GM23248 (cell line): ENCODE measurements around the gene TAB3. TPM values are rescaled to one million over a fixed set of nuclear protein-coding genes. Genes with fewer than 3 reads are reported as not detected.
A peak's percentile ranks its signal among the peaks of the same experiment; 100 is the strongest.

ENCODE experiments used
- DNase-seq: peaks from one replicate; pipeline ENCODE4 v3.0.0-alpha.2; 2015
- H2AFZ ChIP-seq: fragments of 200-600 bp; sonication (generic); 2 replicates; pipeline ENCODE4 v1.6.1; 2016; ENCODE audit warnings: antibody characterized with exemption
- H3F3A ChIP-seq: fragments of 200-600 bp; sonication (generic); 2 replicates; pipeline ENCODE4 v1.6.1; 2016; ENCODE audit warnings: mild to moderate bottlenecking, antibody characterized with exemption, mixed run types; ENCODE audit not compliant: insufficient read depth
- H3K27ac ChIP-seq: fragments of 200-600 bp; sonication (generic); 2 replicates; pipeline ENCODE4 v1.5.1; 2016; ENCODE audit warnings: mild to moderate bottlenecking
- H3K27me3 ChIP-seq: fragments of 200-600 bp; sonication (generic); replicated peaks from 2 replicates; pipeline ENCODE4 v1.6.1; 2016; ENCODE audit warnings: mild to moderate bottlenecking; ENCODE audit not compliant: insufficient read depth
- H3K36me3 ChIP-seq: fragments of 200-600 bp; sonication (generic); 2 replicates; pipeline ENCODE4 v1.6.1; 2016; ENCODE audit warnings: low read depth, mild to moderate bottlenecking
- H3K4me1 ChIP-seq: fragments of 200-600 bp; sonication (generic); 2 replicates; pipeline ENCODE4 v1.6.1; 2016; ENCODE audit warnings: mild to moderate bottlenecking; ENCODE audit not compliant: insufficient read depth
- H3K4me2 ChIP-seq: fragments of 200-600 bp; sonication (generic); one replicate; pipeline ENCODE4 v1.6.1; 2016; ENCODE audit warnings: mild to moderate bottlenecking; ENCODE audit not compliant: unreplicated experiment
- H3K4me3 ChIP-seq: fragments of 200-600 bp; sonication (generic); 2 replicates; pipeline ENCODE4 v1.5.1; 2016; ENCODE audit warnings: mild to moderate bottlenecking
- H3K79me2 ChIP-seq: fragments of 200-600 bp; sonication (generic); 2 replicates; pipeline ENCODE4 v1.6.1; 2016; ENCODE audit warnings: mild to moderate bottlenecking; ENCODE audit not compliant: insufficient read depth
- H3K9ac ChIP-seq: fragments of 200-600 bp; sonication (generic); 2 replicates; pipeline ENCODE4 v1.6.1; 2016; ENCODE audit warnings: mild to moderate bottlenecking
- H3K9me2 ChIP-seq: fragments of 200-600 bp; sonication (generic); 2 replicates; pipeline ENCODE4 v1.6.1; 2016; ENCODE audit warnings: mixed run types, mild to moderate bottlenecking, moderate library complexity; ENCODE audit not compliant: insufficient read depth
- H3K9me3 ChIP-seq: fragments of 200-600 bp; sonication (generic); one replicate; pipeline ENCODE4 v1.6.1; 2017; ENCODE audit warnings: low read depth
- H4K20me1 ChIP-seq: fragments of 200-600 bp; sonication (generic); 2 replicates; pipeline ENCODE4 v1.6.0; 2016; ENCODE audit not compliant: insufficient read depth
- EZH2 ChIP-seq: fragments of 200-600 bp; sonication (generic); IDR thresholded peaks from 2 replicates; pipeline ENCODE4 v1.6.1; 2018; ENCODE audit warnings: antibody characterized with exemption, mild to moderate bottlenecking; ENCODE audit not compliant: insufficient read depth, poor library complexity, severe bottlenecking
- EZH2phosphoT487 ChIP-seq: fragments of 200-600 bp; sonication (generic); IDR thresholded peaks from 2 replicates; pipeline ENCODE4 v1.6.1; 2018; ENCODE audit warnings: antibody characterized with exemption, moderate library complexity, mild to moderate bottlenecking, low read depth; ENCODE audit not compliant: insufficient read depth
- WGBS, 2 experiments: methylation state at CpG; one replicate each; pipeline ENCODE4 v1.1.6; 2015 to 2017; ENCODE audit warnings: low lambda C conversion rate in 2 of 2, low coverage in 1 of 2; ENCODE audit errors: missing lambda C conversion rate in 2 of 2; 5-methylcytosine and 5-hydroxymethylcytosine counted together
- in situ Hi-C: fragments of 300-500 bp; cut with MboI; formaldehyde crosslinking; loops from 2 replicates; pipeline ENCODE4 v1.15.0; 2020
- polyA plus RNA-seq: library from polyadenylated mRNA; unstranded; fragments of >200 nt; fragmentation: Nextera tagmentation; extraction: Ambion mirVana; gene quantifications from 2 replicates; pipeline ENCODE4 v1.2.1, GENCODE V29; 2016
- total RNA-seq: library from RNA; depleted of rRNA; stranded (reverse); fragments of >200 nt; shearing (Covaris generic); gene quantifications from 2 replicates; pipeline ENCODE4 v1.2.3, GENCODE V29; 2014; rRNA removed

TAB3 gene
- total RNA-seq (20.4 and 20.9 TPM in 2 replicates), polyA plus RNA-seq (4.2 and 4.3 TPM in 2 replicates)

GRCh38 chrX:30889147-30890140 is at the start of gene TAB3:
Gene TAB3, minus strand, starts transcription at chrX:30889254. Its CDS starts 29,666 bp downstream, at chrX:30859588.
- H3K79me2 ChIP-seq, result peaks cover 44% of the 10 kb centered on the region
- in situ Hi-C loops, result no loop called here
- WGBS, 2 experiments, result 1% methylated on average over 14 to 48 of the region's 62 CpGs

GRCh38 chrX:30938295-30938694 is 49.2 kb upstream of the TAB3 start:
- no peaks in the 10 kb centered on the region for H3K4me1 ChIP-seq
- no peak for DNase-seq
- no peaks in the 10 kb centered on the region for H3K9me2 ChIP-seq
- no peaks in the 10 kb centered on the region for H4K20me1 ChIP-seq
- WGBS, 2 experiments, result 66 to 75% methylated on average over 5 of the region's 5 CpGs
- no peaks in the 10 kb centered on the region for H3F3A ChIP-seq
- H3K27me3 ChIP-seq, result no peaks in the 10 kb centered on the region
- no peak overlapping the region for H3K4me3 ChIP-seq
- no peaks in the 10 kb centered on the region for H3K36me3 ChIP-seq
- H3K9me3 ChIP-seq, result no peaks in the 10 kb centered on the region
- H3K79me2 ChIP-seq, result no peaks in the 10 kb centered on the region
- no peak overlapping the region for H3K4me2 ChIP-seq
- no peak overlapping the region for H3K27ac ChIP-seq
- no peak overlapping the region for H2AFZ ChIP-seq
- in situ Hi-C loops, result no loop called here
- TF ChIP-seq EZH2phosphoT487 (no peak), EZH2 (no peak)
- no peak overlapping the region for H3K9ac ChIP-seq

More at GRCh38 chrX:30889147-30890140, at the start of gene TAB3:
- no peaks in the 10 kb centered on the region for H3F3A ChIP-seq
- no peaks in the 10 kb centered on the region for H3K9me2 ChIP-seq
- no peaks in the 10 kb centered on the region for H3K4me1 ChIP-seq
- no peaks in the 10 kb centered on the region for H3K27me3 ChIP-seq
- no peaks in the 10 kb centered on the region for H3K9me3 ChIP-seq
- peak within 1 kb of the TSS; percentile 88 for H3K9ac ChIP-seq
- peak; percentile 96 for DNase-seq
- no peaks in the 10 kb centered on the region for H4K20me1 ChIP-seq
- no peak for TF ChIP-seq EZH2phosphoT487
- TF ChIP-seq EZH2, result no peak
- peak within 1 kb of the TSS; percentile 90 for H3K4me2 ChIP-seq
- H2AFZ ChIP-seq, result peak within 1 kb of the TSS; percentile 99
- H3K36me3 ChIP-seq, result no peaks in the 10 kb centered on the region
- peak within 1 kb of the TSS; percentile 67 for H3K27ac ChIP-seq
- peak within 1 kb of the TSS; percentile 90 for H3K4me3 ChIP-seq

- no peak overlapping the region for H3K27ac ChIP-seq
- H3K4me1 ChIP-seq, result no peaks in the 10 kb centered on the region
- no peaks in the 10 kb centered on the region for H4K20me1 ChIP-seq
- H3F3A ChIP-seq, result no peaks in the 10 kb centered on the region
- WGBS, 2 experiments, result 0 to 3% methylated on average over 2 of the region's 2 CpGs
- H3K27me3 ChIP-seq, result no peaks in the 10 kb centered on the region
- no peaks in the 10 kb centered on the region for H3K79me2 ChIP-seq
- no peak for TF ChIP-seq EZH2
- TF ChIP-seq EZH2phosphoT487, result no peak
- peak; percentile 44 for DNase-seq
- no peak overlapping the region for H3K4me2 ChIP-seq
- no peak overlapping the region for H2AFZ ChIP-seq
- in situ Hi-C loops, result no loop called here
- no peaks in the 10 kb centered on the region for H3K9me3 ChIP-seq
- no peaks in the 10 kb centered on the region for H3K36me3 ChIP-seq
- no peak overlapping the region for H3K4me3 ChIP-seq
- H3K9ac ChIP-seq, result no peak overlapping the region
- H3K9me2 ChIP-seq, result no peaks in the 10 kb centered on the region
These were observed 46.9 kb upstream of the TAB3 start for GRCh38 chrX:30935985-30936384.

GRCh38 chrX:30931920-30932319 is 42.9 kb upstream of the TAB3 start:
- no peak overlapping the region for H3K4me3 ChIP-seq
- no peak for TF ChIP-seq EZH2
- TF ChIP-seq EZH2phosphoT487, result no peak
- 18 to 33% methylated on average over 1 of the region's 1 CpG for WGBS, 2 experiments

More at GRCh38 chrX:30931920-30932319, 42.9 kb upstream of the TAB3 start:
- H3K4me2 ChIP-seq, result no peak overlapping the region
- H3F3A ChIP-seq, result no peaks in the 10 kb centered on the region
- H4K20me1 ChIP-seq, result no peaks in the 10 kb centered on the region
- H3K36me3 ChIP-seq, result no peaks in the 10 kb centered on the region
- no peak overlapping the region for H3K27ac ChIP-seq
- H3K4me1 ChIP-seq, result no peaks in the 10 kb centered on the region
- no peak for DNase-seq
- no peak overlapping the region for H2AFZ ChIP-seq
- in situ Hi-C loops, result no loop called here
- no peaks in the 10 kb centered on the region for H3K79me2 ChIP-seq
- no peaks in the 10 kb centered on the region for H3K9me2 ChIP-seq
- H3K27me3 ChIP-seq, result no peaks in the 10 kb centered on the region
- H3K9me3 ChIP-seq, result no peaks in the 10 kb centered on the region
- H3K9ac ChIP-seq, result no peak overlapping the region
